ENCODE measurements around the gene GSDMA. TPM values are rescaled to one million over a fixed set of nuclear protein-coding genes. Genes with fewer than 3 reads are reported as not detected.

Gene GSDMA
- total and polyA plus RNA-seq, 4 donors: 0.06 to 0.23 (median 0.13) TPM

- TF ChIP-seq ZBTB33 (IDR thresholded peaks at IDR 0.05) (peak; percentile 81), ATF3 (IDR thresholded peaks at IDR 0.05) (no peak), RXRA (IDR thresholded peaks at IDR 0.05) (peak; percentile 70 to 71), YY1 (IDR thresholded peaks at IDR 0.05) (peak; percentile 94), GABPA (IDR thresholded peaks at IDR 0.05 in 1 of 2, conservative IDR thresholded peaks at IDR 0.05 in 1 of 2) (peak; percentile 9 to 75), FOXA2 (IDR thresholded peaks at IDR 0.05) (peak; percentile 88), TAF1 (conservative IDR thresholded peaks at IDR 0.05) (peak; percentile 69), FOXA1 (IDR thresholded peaks at IDR 0.05) (peak; percentile 91), HNF4A (conservative IDR thresholded peaks at IDR 0.05) (peak; percentile 57 to 59), JUND (IDR thresholded peaks at IDR 0.05) (peak; percentile 70 to 78), NR2F2 (IDR thresholded peaks at IDR 0.05) (peak; percentile 38), SP1 (IDR thresholded peaks at IDR 0.05) (peak; percentile 89)
Observed at GRCh38 chr17:39980351-39981206, 17.8 kb downstream of the GSDMA start, which contains the start of gene PSMD3 (continued).

- TF ChIP-seq MAX (IDR thresholded peaks at IDR 0.05) (no peak), HNF4G (IDR thresholded peaks at IDR 0.05) (no peak), RXRA (IDR thresholded peaks at IDR 0.05) (no peak), HNF4A (conservative IDR thresholded peaks at IDR 0.05) (no peak), FOXA2 (IDR thresholded peaks at IDR 0.05) (peak; percentile 36)
- Histone ChIP-seq H3K4me3 (ENCODE audit: low read depth in 1 of 3, low read length in 3 of 3) (peak overlapping the region; percentile 85 to 99 (median 86)), H3K27me3 (ENCODE audit: control insufficient read depth in 4 of 4, insufficient read depth in 4 of 4, low read length in 3 of 4) (no peaks in the 10 kb centered on the region), H3K36me3 (ENCODE audit: control insufficient read depth in 4 of 4, insufficient read depth in 3 of 4, low read depth in 1 of 4, low read length in 3 of 4) (peaks cover 11 to 23% (median 19%) of the 10 kb centered on the region in 4 donors), H3K9me3 (ENCODE audit: control insufficient read depth in 4 of 4, low read length in 3 of 4) (no peaks in the 10 kb centered on the region), H3K27ac (ENCODE audit: low read depth in 1 of 2, low read length in 2 of 2) (peak overlapping the region; percentile 85 to 86), H3K4me1 (ENCODE audit: control insufficient read depth in 4 of 4, insufficient read depth in 4 of 4, low read length in 3 of 4) (peaks cover 0 to 23% (median 20%) of the 10 kb centered on the region in 4 donors), H3K9ac (ENCODE audit: low read depth in 1 of 2, low read length in 2 of 2) (peak overlapping the region; percentile 76 to 92)
- no peak for DNase-seq (ENCODE audit: low spot score)
- WGBS: under 1% methylated on average over 15 of the region's 15 CpGs
Observed at GRCh38 chr17:39981207-39981741, 18.5 kb downstream of the GSDMA start.

GRCh38 chr17:39981766-39982375, 19.1 kb downstream of the GSDMA start:
- Histone ChIP-seq H3K9ac (ENCODE audit: low read depth in 1 of 2, low read length in 2 of 2) (peak overlapping the region; percentile 76 to 92), H3K4me1 (ENCODE audit: control insufficient read depth in 4 of 4, insufficient read depth in 4 of 4, low read length in 3 of 4) (peaks cover 0 to 23% (median 20%) of the 10 kb centered on the region in 4 donors), H3K9me3 (ENCODE audit: control insufficient read depth in 4 of 4, low read length in 3 of 4) (no peaks in the 10 kb centered on the region), H3K27ac (ENCODE audit: low read depth in 1 of 2, low read length in 2 of 2) (peak overlapping the region; percentile 85 to 86), H3K27me3 (ENCODE audit: control insufficient read depth in 4 of 4, insufficient read depth in 4 of 4, low read length in 3 of 4) (no peaks in the 10 kb centered on the region), H3K36me3 (ENCODE audit: control insufficient read depth in 4 of 4, insufficient read depth in 3 of 4, low read depth in 1 of 4, low read length in 3 of 4) (peaks cover 16 to 29% (median 25%) of the 10 kb centered on the region in 4 donors), H3K4me3 (ENCODE audit: low read depth in 1 of 3, low read length in 3 of 3) (peak overlapping the region; percentile 85 to 99 (median 86))
- 8% methylated on average over 7 of the region's 7 CpGs for WGBS
- no peak for TF ChIP-seq HNF4G (IDR thresholded peaks at IDR 0.05)
- TF ChIP-seq HNF4A (conservative IDR thresholded peaks at IDR 0.05): no peak
- no peak for TF ChIP-seq RXRA (IDR thresholded peaks at IDR 0.05)
- no peak for TF ChIP-seq MAX (IDR thresholded peaks at IDR 0.05)
- TF ChIP-seq ATF3 (IDR thresholded peaks at IDR 0.05): no peak
- TF ChIP-seq JUND (IDR thresholded peaks at IDR 0.05): no peak
- TF ChIP-seq NR2F2 (IDR thresholded peaks at IDR 0.05): no peak
- no peak for TF ChIP-seq ZBTB33 (IDR thresholded peaks at IDR 0.05)
- no peak for TF ChIP-seq GABPA (IDR thresholded peaks at IDR 0.05 in 1 of 2, conservative IDR thresholded peaks at IDR 0.05 in 1 of 2)
- no peak for TF ChIP-seq SP1 (IDR thresholded peaks at IDR 0.05)
- TF ChIP-seq YY1 (IDR thresholded peaks at IDR 0.05): no peak
- no peak for TF ChIP-seq RAD21 (IDR thresholded peaks at IDR 0.05)
- no peak for TF ChIP-seq EGR1 (IDR thresholded peaks at IDR 0.05; ENCODE audit: low read depth in 2 of 2)
- no peak for DNase-seq (ENCODE audit: low spot score)
